Lower leg skin (tissue), 3 donors: Measurements from ENCODE around the gene NEAT1.

Source experiments
- POLR2A ChIP-seq, 2 donors: fragments of 450-650 bp; IDR thresholded peaks; one replicate each; pipeline ENCODE4 v1.6.1; 2016 to 2017; ENCODE audit warnings: antibody characterized with exemption in 2 of 2, mild to moderate bottlenecking in 1 of 2, moderate library complexity in 1 of 2
- TF ChIP-seq, protein P1 (sequence below), 3 donors: fragments of 450-650 bp; IDR thresholded peaks; one replicate each; pipeline ENCODE4 v1.5.1; 2016; ENCODE audit warnings: antibody characterized with exemption in 3 of 3, mild to moderate bottlenecking in 3 of 3, moderate library complexity in 2 of 3

DNA sequence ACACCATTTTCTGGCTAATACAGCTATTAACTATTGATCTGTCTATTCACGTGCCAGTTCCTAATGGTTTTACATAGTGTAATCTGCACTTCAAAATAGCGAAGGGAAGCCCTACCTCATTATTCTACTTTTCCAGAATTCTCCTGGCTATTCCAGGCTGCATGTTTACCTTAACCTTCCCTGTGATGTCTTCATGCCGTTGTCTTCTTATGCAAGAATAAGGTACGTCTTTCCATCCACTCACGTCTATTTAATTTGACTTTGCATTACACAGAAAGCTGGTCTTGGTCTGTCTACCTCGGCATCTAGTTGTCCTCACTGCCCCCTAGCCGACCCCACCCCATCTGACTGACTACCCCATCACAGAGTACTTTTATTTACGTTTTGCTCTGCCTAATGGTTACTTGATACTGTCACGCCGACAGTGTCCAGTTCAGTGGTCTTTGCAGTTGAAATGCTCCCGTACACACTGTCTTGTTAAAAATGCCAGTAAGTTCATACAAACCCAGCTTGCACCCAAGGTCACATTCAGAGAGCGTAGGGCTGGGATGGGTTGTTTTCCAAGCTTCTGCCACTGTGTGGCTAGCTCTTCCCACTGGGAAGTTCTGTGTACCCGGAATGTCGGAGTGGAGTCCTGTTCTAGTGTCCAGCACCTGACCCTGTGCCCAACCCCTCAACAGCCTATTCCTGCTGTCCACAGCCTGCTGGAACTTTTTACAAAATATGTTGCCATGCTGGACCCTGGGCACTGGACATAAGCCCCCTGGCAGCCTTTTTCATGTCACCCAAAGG, 15.0 kb downstream of the NEAT1 start:
- TF ChIP-seq POLR2A (IDR thresholded peaks at IDR 0.05) = no peak
- TF ChIP-seq, protein P1, sequence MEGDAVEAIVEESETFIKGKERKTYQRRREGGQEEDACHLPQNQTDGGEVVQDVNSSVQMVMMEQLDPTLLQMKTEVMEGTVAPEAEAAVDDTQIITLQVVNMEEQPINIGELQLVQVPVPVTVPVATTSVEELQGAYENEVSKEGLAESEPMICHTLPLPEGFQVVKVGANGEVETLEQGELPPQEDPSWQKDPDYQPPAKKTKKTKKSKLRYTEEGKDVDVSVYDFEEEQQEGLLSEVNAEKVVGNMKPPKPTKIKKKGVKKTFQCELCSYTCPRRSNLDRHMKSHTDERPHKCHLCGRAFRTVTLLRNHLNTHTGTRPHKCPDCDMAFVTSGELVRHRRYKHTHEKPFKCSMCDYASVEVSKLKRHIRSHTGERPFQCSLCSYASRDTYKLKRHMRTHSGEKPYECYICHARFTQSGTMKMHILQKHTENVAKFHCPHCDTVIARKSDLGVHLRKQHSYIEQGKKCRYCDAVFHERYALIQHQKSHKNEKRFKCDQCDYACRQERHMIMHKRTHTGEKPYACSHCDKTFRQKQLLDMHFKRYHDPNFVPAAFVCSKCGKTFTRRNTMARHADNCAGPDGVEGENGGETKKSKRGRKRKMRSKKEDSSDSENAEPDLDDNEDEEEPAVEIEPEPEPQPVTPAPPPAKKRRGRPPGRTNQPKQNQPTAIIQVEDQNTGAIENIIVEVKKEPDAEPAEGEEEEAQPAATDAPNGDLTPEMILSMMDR (IDR thresholded peaks at IDR 0.05) = no peak
